DND-41 (cell line): ENCODE data around the gene SLC25A3.
A peak's percentile ranks its signal among the peaks of the same experiment; 100 is the strongest.

Experiments used
- ATAC-seq: fragments of 200-7000 bp; cut with Tn5 transposase; 3 replicates; pipeline ENCODE4 v1.9.1; 2021; ENCODE audit warnings: low read depth; ENCODE audit not compliant: insufficient read depth
- DNase-seq: peaks from one replicate; pipeline ENCODE4 v3.0.0-alpha.2; 2020
- H2AFZ ChIP-seq: 2 replicates; pipeline ENCODE4 v1.6.0; 2012; ENCODE audit warnings: low read depth, low read length
- H3K27ac ChIP-seq: 2 replicates; pipeline ENCODE4 v1.5.1; 2012; ENCODE audit warnings: low read length, inconsistent platforms
- H3K27me3 ChIP-seq: fragments of 200-600 bp; sonication (generic); 2 replicates; pipeline ENCODE4 v1.6.0; 2012; ENCODE audit warnings: low read length, mild to moderate bottlenecking, inconsistent platforms; ENCODE audit not compliant: insufficient read depth, poor library complexity
- H3K36me3 ChIP-seq: 2 replicates; pipeline ENCODE4 v1.5.1; 2012; ENCODE audit warnings: low read length, inconsistent platforms; ENCODE audit not compliant: insufficient read depth
- H3K4me1 ChIP-seq: 2 replicates; pipeline ENCODE4 v1.5.1; 2012; ENCODE audit warnings: mild to moderate bottlenecking, low read length; ENCODE audit not compliant: insufficient read depth
- H3K4me2 ChIP-seq: 2 replicates; pipeline ENCODE4 v1.6.0; 2012; ENCODE audit warnings: mild to moderate bottlenecking, moderate library complexity, low read length, inconsistent platforms; ENCODE audit not compliant: insufficient read depth
- H3K4me3 ChIP-seq, 2 experiments: fragments of 200-600 bp in 1 of 2; shearing (Covaris generic) in 1 of 2; 2 replicates each; pipeline ENCODE4 v1.5.1; 2012 to 2016; ENCODE audit warnings: inconsistent platforms in 2 of 2, low read length in 2 of 2, mild to moderate bottlenecking in 2 of 2, low read depth in 1 of 2, moderate library complexity in 1 of 2
- H3K79me2 ChIP-seq: 2 replicates; pipeline ENCODE4 v1.6.0; 2012; ENCODE audit warnings: low read length, inconsistent platforms; ENCODE audit not compliant: insufficient read depth
- H3K9ac ChIP-seq: 2 replicates; pipeline ENCODE4 v1.6.0; 2012; ENCODE audit warnings: low read depth, mild to moderate bottlenecking, inconsistent platforms, low read length, moderate library complexity
- H3K9me3 ChIP-seq: 2 replicates; pipeline ENCODE4 v1.5.1; 2012; ENCODE audit warnings: low read length, moderate library complexity, mild to moderate bottlenecking, inconsistent platforms; ENCODE audit not compliant: insufficient read depth, severe bottlenecking
- H4K20me1 ChIP-seq: 2 replicates; pipeline ENCODE4 v1.6.0; 2012; ENCODE audit warnings: low read length; ENCODE audit not compliant: insufficient read depth
- CTCF ChIP-seq: IDR thresholded peaks from 2 replicates; pipeline ENCODE4 v1.5.1; 2012; ENCODE audit warnings: borderline replicate concordance, low read length, moderate library complexity, mild to moderate bottlenecking; ENCODE audit not compliant: poor library complexity, severe bottlenecking; ENCODE audit errors: extremely low read depth
- EZH2 ChIP-seq: IDR thresholded peaks from 3 replicates; pipeline ENCODE4 v1.6.1; 2012; ENCODE audit warnings: borderline replicate concordance, low read depth, mild to moderate bottlenecking, moderate library complexity, low read length, inconsistent platforms; ENCODE audit not compliant: severe bottlenecking

SLC25A3 gene

GRCh38 chr12:98591209-98591608 is 2.3 kb upstream of the SLC25A3 start:
- H3K9me3 ChIP-seq: no peaks in the 10 kb centered on the region
- ATAC-seq (no peak), DNase-seq (no peak)
- peaks cover 23% of the 10 kb centered on the region for H3K4me1 ChIP-seq
- H3K36me3 ChIP-seq: peaks cover 23% of the 10 kb centered on the region
- H3K79me2 ChIP-seq: peaks cover 28% of the 10 kb centered on the region
- H3K27ac ChIP-seq: no peak overlapping the region
- peak overlapping the region; percentile 47; the same call in 1 of the 2 replicates for H2AFZ ChIP-seq
- H3K9ac ChIP-seq: no peak overlapping the region
- no peak overlapping the region for H3K4me3 ChIP-seq
- no peak overlapping the region for H3K4me2 ChIP-seq
- TF ChIP-seq EZH2 (no peak), CTCF (peak; percentile 12)
- H3K27me3 ChIP-seq: no peaks in the 10 kb centered on the region
- peaks cover 21% of the 10 kb centered on the region for H4K20me1 ChIP-seq

- Histone ChIP-seq H3K4me2 (peak overlapping the region; percentile 69), H3K4me1 (peaks cover 31% of the 10 kb centered on the region), H4K20me1 (peaks cover 31% of the 10 kb centered on the region), H3K9me3 (no peaks in the 10 kb centered on the region), H3K4me3 (peak overlapping the region; percentile 34 to 88), H2AFZ (peak overlapping the region; percentile 71), H3K27me3 (no peaks in the 10 kb centered on the region), H3K27ac (peak overlapping the region; percentile 82), H3K79me2 (peaks cover 45% of the 10 kb centered on the region), H3K9ac (peak overlapping the region; percentile 81), H3K36me3 (peaks cover 40% of the 10 kb centered on the region)
- DNase-seq: peak; percentile 22
- TF ChIP-seq CTCF (no peak), EZH2 (no peak)
- ATAC-seq: peak; percentile 7
These were observed 612 bp upstream of the SLC25A3 start for GRCh38 chr12:98592825-98593322.

- ATAC-seq: no peak
- peaks cover 31% of the 10 kb centered on the region for H3K4me1 ChIP-seq
- no peak for DNase-seq
These were observed 757 bp downstream of the SLC25A3 start for GRCh38 chr12:98594050-98594835.

More at GRCh38 chr12:98594050-98594835, 757 bp downstream of the SLC25A3 start:
- Histone ChIP-seq H3K79me2 (peaks cover 51% of the 10 kb centered on the region), H4K20me1 (peaks cover 33% of the 10 kb centered on the region), H3K4me3 (peak overlapping the region; percentile 82 to 88), H3K27me3 (no peaks in the 10 kb centered on the region), H3K9me3 (no peaks in the 10 kb centered on the region), H3K9ac (peak overlapping the region; percentile 81), H2AFZ (peak overlapping the region; percentile 66), H3K4me2 (peak overlapping the region; percentile 82), H3K36me3 (peaks cover 50% of the 10 kb centered on the region), H3K27ac (peak overlapping the region; percentile 88)
- TF ChIP-seq CTCF (no peak), EZH2 (no peak)
